Upper lobe of right lung (tissue), 1 donor: ENCODE data around the gene GLB1L. TPM values are rescaled to one million over a fixed set of nuclear protein-coding genes. Genes with fewer than 3 reads are reported as not detected.
"Not testable (repeated sequence)": the region's sequence is repeated elsewhere in the genome, so short reads cannot be mapped to it uniquely, and the experiment has no call there.

ENCODE experiments used
- ATAC-seq: fragments of 200-7000 bp; cut with Tn5 transposase; one replicate; pipeline ENCODE4 v1.9.1; 2020; ENCODE audit warnings: mild to moderate bottlenecking, moderate library complexity
- DNase-seq: peaks from one replicate; pipeline ENCODE4 v3.0.0-alpha.2; 2020
- H3K27ac ChIP-seq: fragments of 200-600 bp; one replicate; pipeline ENCODE4 v1.8.0; 2022
- H3K27me3 ChIP-seq: fragments of 200-600 bp; one replicate; pipeline ENCODE4 v1.8.0; 2022; ENCODE audit warnings: mild to moderate bottlenecking
- H3K36me3 ChIP-seq: fragments of 200-600 bp; one replicate; pipeline ENCODE4 v1.8.0; 2022
- H3K4me1 ChIP-seq: fragments of 200-600 bp; one replicate; pipeline ENCODE4 v1.8.0; 2022
- H3K4me3 ChIP-seq: fragments of 200-600 bp; one replicate; pipeline ENCODE4 v1.8.0; 2022; ENCODE audit warnings: mild to moderate bottlenecking
- H3K9me3 ChIP-seq: fragments of 200-600 bp; one replicate; pipeline ENCODE4 v1.8.0; 2022
- CTCF ChIP-seq: fragments of 200-600 bp; IDR thresholded peaks from one replicate; pipeline ENCODE4 v1.8.0; 2022; ENCODE audit warnings: antibody characterized with exemption
- intact Hi-C: fragments of 100-400 bp; cut with DNase I; formaldehyde crosslinking; loops from one replicate; pipeline ENCODE4 v1.11.0; 2022
- total RNA-seq: library from RNA; stranded (reverse); fragmentation: NEBNext Ultra II Directional; extraction: Animal tissue kit (Norgen Biotek cat#: 25700); gene quantifications from one replicate; pipeline ENCODE4 v1.2.1, GENCODE V29; 2021
- donor health status: DM: no; HTN: yes; CAD: no; lungs with severe emphysema.

GLB1L gene
- total RNA-seq, 1 donor from 2014 or later: 10.0 TPM

DNA sequence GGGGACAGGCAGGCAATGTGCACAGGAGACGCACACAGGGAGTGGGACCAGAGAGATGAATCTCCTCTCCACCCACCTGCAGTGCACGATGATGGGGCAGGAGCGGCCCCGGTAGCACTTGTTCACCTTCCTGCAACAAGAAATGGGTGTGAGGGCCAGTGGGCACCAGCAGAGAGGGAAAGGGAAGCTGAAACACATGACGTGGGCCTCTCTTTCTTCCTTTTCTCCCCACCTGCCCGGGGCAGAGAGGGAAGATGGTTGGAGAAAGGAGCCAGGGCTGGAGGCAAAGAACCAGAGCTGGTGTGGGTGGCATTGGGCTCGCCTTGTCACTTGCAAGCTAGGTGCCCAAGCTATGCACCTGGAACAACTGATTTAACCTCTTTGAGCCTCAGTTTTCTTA is 46.1 kb upstream of the GLB1L start:
- ATAC-seq (no peak), DNase-seq (peak; percentile 22)
- peaks cover 15% of the 10 kb centered on the region for H3K4me1 ChIP-seq
- H3K4me3 ChIP-seq: no peak overlapping the region
- H3K27me3 ChIP-seq: no peaks in the 10 kb centered on the region
- H3K9me3 ChIP-seq: no peaks in the 10 kb centered on the region
- no peaks in the 10 kb centered on the region for H3K36me3 ChIP-seq
- intact Hi-C loops: loop anchor here (5.0 kb wide), 1 partner anchor 129 kb away; the partner anchor contains the start of gene NHEJ1
- no peak overlapping the region for H3K27ac ChIP-seq
- TF ChIP-seq CTCF: no peak

DNA sequence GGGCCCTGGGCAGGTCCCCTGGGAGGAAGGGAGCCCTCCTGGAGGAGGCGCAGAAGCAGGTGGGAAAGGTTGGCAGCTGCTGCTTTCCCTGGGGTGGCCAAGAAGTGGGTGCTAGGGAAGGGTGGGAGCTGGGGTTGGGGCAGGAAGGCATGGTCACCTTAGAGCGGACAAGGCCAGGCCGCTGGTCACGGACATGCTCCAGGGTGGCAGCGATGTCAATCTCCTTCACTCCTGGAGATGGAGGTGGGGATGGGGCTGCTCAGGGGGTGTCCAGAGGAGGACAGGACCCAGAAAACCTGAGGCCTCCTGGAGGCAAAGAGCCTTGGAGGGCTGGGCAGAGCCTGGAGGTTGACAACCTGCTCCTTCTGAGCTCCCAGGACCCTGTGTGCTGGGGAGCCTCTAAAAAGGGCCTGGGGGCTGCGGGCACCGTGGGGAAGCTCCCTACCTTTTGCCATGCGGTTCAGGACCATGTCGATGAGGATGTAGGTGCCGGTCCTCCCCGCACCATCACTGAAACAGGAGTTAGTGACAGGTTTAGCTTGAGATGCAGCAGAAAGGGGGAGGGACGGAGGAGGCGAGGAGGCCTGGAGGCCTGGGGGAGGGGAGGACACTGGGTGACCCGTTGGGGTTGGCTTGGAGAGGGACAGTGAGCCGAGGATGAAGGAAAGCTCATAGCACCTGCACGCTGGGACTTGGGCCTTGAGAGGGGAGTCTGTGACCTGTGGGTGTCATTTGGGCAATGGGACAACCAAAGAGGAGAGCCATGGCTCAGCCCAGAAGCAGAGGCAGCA is 45.3 kb upstream of the GLB1L start:
- Histone ChIP-seq H3K27ac (no peak overlapping the region), H3K36me3 (no peaks in the 10 kb centered on the region), H3K9me3 (no peaks in the 10 kb centered on the region), H3K27me3 (no peaks in the 10 kb centered on the region), H3K4me1 (peaks cover 15% of the 10 kb centered on the region), H3K4me3 (no peak overlapping the region)
- DNase-seq (peak; percentile 48), ATAC-seq (no peak)
- intact Hi-C loops: loop anchor here (5.0 kb wide), 1 partner anchor 128 kb away; the partner anchor contains the start of gene NHEJ1
- TF ChIP-seq CTCF: no peak

- Histone ChIP-seq H3K4me3 (no peak overlapping the region), H3K36me3 (peaks cover 7% of the 10 kb centered on the region), H3K9me3 (no peaks in the 10 kb centered on the region), H3K27me3 (no peaks in the 10 kb centered on the region), H3K4me1 (peaks cover 12% of the 10 kb centered on the region), H3K27ac (no peak overlapping the region)
- intact Hi-C loops: loop anchor here (5.0 kb wide), 1 partner anchor 127 kb away; the partner anchor contains the start of gene NHEJ1
- ATAC-seq: peak; percentile 24
- DNase-seq: peak; percentile 77
- TF ChIP-seq CTCF: no peak
Measured at GRCh38 chr2:219289537-219290361, 44.5 kb upstream of the GLB1L start.

GRCh38 chr2:219289195-219289536 is 43.9 kb upstream of the GLB1L start:
- TF ChIP-seq CTCF: no peak
- DNase-seq (peak; percentile 15), ATAC-seq (no peak)
- Histone ChIP-seq H3K9me3 (no peaks in the 10 kb centered on the region), H3K4me1 (peaks cover 7% of the 10 kb centered on the region), H3K27me3 (no peaks in the 10 kb centered on the region), H3K36me3 (peaks cover 12% of the 10 kb centered on the region), H3K4me3 (no peak overlapping the region), H3K27ac (no peak overlapping the region)
- intact Hi-C loops: no loop called here

DNA sequence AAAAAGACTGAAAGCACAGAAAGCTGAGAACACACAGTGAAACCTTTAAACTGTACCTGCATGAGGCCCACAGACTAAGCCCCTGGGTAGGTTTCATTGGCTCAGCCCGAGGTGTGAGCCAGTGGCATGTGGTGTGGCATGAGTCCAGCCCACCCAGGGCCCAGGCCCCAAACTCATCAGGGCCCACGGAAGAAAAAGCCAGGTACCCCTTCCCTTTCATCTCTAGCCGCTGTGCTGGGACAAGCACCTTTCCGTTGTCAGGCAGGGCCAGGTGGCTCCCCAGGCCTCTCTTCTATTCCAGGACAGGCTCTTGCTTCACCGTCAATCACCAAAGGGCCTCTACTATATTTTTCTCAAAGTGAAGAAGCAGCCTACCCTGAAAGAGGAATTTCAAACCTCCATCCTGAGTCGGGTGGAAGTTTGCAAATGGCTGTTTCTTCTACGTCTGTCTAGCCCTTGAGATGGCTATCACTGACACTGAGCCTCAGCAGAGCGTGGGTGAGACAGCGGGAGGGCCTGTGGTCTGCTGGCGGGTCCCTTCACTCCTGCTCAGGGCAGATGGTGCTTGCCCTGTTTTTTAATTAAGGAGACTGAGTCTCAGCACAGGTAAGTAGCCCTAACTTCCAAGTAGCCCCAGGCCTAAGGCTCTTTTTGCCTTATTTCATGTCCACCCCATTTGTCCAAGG is 42.5 kb upstream of the GLB1L start:
- no peak for TF ChIP-seq CTCF
- Histone ChIP-seq H3K9me3 (no peaks in the 10 kb centered on the region), H3K4me3 (no peak overlapping the region), H3K4me1 (peaks cover 6% of the 10 kb centered on the region), H3K36me3 (peaks cover 27% of the 10 kb centered on the region), H3K27me3 (no peaks in the 10 kb centered on the region), H3K27ac (no peak overlapping the region)
- DNase-seq: peak; percentile 37
- no peak for ATAC-seq
- intact Hi-C loops: no loop called here

GRCh38 chr2:219287116-219287440 is 41.8 kb upstream of the GLB1L start:
- not testable (repeated sequence) for H3K27ac ChIP-seq

More at GRCh38 chr2:219287116-219287440, 41.8 kb upstream of the GLB1L start:
- H3K4me3 ChIP-seq, H3K4me1 ChIP-seq, H3K9me3 ChIP-seq, ATAC-seq, intact Hi-C loops, H3K27me3 ChIP-seq: not testable (repeated sequence)
- peaks cover 33% of the 10 kb centered on the region for H3K36me3 ChIP-seq
- peak; percentile 31 for DNase-seq
